GM13976 (cell line): ENCODE data around the gene ATP13A4.

ENCODE experiments used
- DNase-seq: peaks from one replicate; pipeline ENCODE4 v3.0.0; 2012; ENCODE audit warnings: low spot score
- in situ Hi-C: fragments of 300-500 bp; cut with MboI; formaldehyde crosslinking; loops from one replicate; pipeline ENCODE4 v1.12.0; 2022; ENCODE audit warnings: low sequenced_read_pairs, mixed read lengths, inconsistent platforms; ENCODE audit not compliant: unreplicated experiment
- TF ChIP-seq, protein P1 (sequence below): IDR thresholded peaks from 2 replicates; pipeline ENCODE4 v1.5.1; 2012; ENCODE audit warnings: borderline replicate concordance, mild to moderate bottlenecking; ENCODE audit not compliant: insufficient read depth; ENCODE audit errors: extremely low read depth, missing control alignments, control extremely low read depth

Gene ATP13A4

DNA sequence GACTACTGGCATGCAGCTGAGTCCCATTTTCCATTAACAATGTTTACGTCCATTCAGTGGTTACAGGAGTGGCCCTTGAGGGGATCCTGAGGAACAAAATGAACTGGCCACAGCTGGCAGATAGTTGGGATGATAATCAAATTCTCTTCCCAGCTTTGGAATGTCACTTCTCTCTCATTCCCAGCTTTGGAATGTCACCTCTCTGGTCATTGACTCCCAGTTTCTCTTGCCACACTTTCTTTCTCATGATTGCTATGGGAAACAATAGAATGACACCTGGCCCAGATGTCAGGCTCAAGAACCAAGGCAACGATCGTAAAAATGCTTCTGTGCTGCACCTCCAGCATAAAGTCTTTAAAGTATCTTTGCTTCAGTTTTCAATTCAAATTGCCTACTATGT, 34.0 kb downstream of the ATP13A4 start:
- in situ Hi-C loops = no loop called here
- no peak for DNase-seq
- TF ChIP-seq, protein P1, sequence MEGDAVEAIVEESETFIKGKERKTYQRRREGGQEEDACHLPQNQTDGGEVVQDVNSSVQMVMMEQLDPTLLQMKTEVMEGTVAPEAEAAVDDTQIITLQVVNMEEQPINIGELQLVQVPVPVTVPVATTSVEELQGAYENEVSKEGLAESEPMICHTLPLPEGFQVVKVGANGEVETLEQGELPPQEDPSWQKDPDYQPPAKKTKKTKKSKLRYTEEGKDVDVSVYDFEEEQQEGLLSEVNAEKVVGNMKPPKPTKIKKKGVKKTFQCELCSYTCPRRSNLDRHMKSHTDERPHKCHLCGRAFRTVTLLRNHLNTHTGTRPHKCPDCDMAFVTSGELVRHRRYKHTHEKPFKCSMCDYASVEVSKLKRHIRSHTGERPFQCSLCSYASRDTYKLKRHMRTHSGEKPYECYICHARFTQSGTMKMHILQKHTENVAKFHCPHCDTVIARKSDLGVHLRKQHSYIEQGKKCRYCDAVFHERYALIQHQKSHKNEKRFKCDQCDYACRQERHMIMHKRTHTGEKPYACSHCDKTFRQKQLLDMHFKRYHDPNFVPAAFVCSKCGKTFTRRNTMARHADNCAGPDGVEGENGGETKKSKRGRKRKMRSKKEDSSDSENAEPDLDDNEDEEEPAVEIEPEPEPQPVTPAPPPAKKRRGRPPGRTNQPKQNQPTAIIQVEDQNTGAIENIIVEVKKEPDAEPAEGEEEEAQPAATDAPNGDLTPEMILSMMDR = no peak

DNA sequence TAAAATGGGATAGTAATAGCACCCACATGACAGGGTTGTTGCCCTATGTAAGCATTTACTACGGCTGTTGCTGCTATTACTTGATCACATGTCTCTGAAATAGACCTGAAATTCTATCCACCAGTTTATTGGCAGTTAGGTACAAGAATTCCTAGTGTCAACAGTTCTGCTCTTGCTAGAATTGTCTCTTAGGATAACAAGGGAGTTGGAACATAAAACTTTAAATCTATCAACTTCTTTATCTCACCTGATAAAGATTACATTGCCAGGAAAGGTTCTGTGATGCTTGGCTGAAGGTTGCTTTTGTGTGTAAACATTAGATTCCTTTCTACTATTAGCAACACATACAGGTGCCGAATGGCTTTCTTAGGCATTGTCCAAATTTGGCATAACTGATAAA, 38.7 kb downstream of the ATP13A4 start:
- no peak for DNase-seq
- in situ Hi-C loops = no loop called here
- TF ChIP-seq, protein P1 = no peak

DNA sequence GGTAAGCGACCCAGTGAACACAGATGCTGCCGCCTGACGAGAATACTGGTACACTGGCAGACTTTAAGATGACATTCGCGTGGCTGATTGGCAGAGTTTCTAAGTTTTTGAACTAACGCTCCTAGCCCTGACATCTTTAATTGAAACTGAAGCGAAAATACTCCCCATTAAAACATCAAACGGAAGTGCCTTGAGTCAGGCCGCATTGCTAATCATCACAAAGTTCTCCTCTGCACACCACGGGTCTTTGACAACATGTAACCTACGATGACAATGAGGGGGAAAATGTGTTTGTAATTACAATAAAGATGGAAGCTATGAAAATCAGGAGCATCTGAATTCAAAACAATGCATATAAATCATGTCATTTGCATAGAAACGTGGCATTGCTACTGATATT, 44.5 kb downstream of the ATP13A4 start:
- in situ Hi-C loops = no loop called here
- no peak for DNase-seq
- TF ChIP-seq, protein P1 = no peak

DNA sequence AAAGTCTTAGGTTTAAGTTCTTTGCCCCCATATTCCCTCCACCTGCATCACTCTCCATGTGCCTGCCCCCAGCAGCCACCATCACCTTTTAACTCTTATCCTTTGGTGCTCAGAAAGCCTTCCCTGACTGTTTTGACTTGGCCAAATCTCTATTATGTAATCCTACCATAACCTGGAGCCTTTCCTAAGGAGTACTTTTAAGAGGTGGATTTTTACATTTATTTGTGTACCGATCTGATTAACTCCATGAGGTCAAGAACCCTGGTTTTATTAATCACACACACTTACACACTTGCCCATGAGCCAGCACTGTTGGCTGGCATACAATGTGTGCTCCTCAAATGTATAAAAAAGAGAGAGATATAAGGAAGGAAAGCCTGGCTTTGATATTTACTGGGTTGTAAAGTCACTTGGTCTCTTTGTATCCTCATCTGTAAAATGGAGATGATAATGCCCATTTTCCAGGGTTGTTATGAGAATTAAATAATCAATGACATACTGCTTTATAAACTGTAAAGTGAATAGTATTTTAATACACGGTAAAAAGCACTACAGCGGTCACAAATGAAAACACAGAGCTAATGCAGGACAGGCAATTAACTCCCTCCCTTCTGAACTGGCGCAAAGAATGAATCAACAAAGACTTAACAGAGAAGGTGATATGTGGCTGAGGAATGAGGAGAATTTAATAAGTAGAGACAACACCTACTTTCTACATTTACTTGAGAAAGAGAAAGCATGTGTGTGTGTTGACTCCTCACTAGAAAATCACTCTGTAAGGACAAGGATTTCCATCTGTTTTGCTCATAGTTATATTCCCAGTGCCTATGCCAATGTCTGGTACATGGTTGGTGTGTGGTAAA, 45.4 kb downstream of the ATP13A4 start:
- TF ChIP-seq, protein P1 = no peak
- no peak for DNase-seq
- in situ Hi-C loops = no loop called here

DNA sequence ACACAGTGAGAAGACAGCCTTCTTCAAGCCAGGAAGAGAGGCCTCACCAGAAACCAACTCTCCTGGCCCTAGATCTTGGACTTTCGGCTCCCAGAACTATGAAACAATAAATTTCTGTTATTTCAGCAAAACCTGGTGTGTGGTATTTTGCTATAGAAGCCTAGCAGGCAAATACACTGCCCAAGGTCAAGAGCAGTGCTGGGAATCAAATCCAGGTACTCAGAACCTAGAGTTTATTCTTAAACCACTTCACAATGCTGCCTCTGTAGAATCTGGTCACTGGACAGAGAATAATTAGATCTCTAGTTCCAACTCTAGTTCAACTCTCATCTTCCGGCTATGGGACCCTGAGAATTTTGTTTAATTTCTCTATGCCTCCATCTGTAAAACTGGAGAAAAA, 46.6 kb downstream of the ATP13A4 start:
- TF ChIP-seq, protein P1 = no peak
- in situ Hi-C loops = no loop called here
- DNase-seq = no peak

DNA sequence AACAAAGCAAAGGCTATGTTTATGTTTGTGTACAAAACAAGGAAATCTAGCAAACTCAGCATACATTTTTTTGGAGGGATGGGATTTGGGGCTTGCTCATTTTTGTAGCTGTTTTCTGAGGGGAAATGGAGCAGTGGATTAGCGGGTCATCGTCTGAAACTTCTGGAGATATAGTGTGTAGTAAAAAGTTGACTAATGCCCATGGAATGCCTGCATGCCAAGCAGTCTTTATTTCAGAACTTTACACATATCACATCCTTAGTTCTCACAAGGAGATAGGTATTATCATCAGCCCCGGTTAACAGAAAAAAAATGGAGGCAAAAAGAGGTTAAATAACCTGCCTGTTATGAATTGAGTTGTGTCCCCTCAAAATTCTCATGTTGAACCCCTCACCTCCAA, 47.1 kb downstream of the ATP13A4 start:
- no peak for DNase-seq
- TF ChIP-seq, protein P1 = no peak
- in situ Hi-C loops = no loop called here

DNA sequence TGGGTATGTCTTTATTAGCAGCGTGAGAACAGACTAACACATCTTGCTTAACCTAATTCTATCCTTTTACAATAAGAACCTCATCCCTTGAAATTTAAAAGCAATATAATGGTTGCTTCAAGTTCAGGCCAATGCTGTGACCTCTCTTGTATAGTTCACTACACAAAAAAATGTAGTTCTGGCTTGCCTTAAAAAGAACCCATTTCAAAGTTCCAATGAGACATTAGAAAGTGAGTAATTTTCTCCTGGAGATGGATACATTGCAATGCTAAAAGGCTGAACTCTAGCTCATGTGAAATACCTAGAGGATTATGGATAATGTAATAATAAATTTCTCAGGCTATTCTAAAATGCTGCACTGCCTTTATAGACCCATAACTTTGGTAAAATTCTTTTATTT, 47.8 kb downstream of the ATP13A4 start:
- in situ Hi-C loops = no loop called here

More for the DNA sequence above, 47.8 kb downstream of the ATP13A4 start:
- DNase-seq = no peak
- TF ChIP-seq, protein P1 = no peak
